ENCODE results near the gene GLI3.

The GLI3 gene

DNA sequence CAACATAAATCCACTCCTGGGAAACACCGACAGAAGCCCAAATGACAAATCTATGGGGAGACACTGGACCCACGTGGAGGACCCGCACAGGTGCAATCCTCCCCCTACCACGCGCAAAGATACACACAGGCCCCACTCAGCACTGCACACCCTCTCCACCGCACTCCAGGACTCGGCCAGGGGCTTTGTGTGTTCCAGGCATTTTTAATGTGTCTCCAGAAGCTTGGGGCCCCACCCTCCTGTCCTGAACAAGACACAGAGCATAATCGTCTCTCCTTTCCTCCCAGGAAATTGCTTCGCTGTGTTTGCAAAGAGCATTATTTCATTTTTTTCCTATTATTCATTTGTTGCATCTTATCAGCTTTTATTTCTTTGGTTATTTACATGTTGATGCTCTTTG is 82.8 kb downstream of the GLI3 start:
- H3K4me1 ChIP-seq (ENCODE audit: insufficient read depth, low read length, poor library complexity, severe bottlenecking), result no peaks in the 10 kb centered on the region
- H3F3A ChIP-seq (ENCODE audit: low read depth), result no peaks in the 10 kb centered on the region
- no peaks in the 10 kb centered on the region for H3K27me3 ChIP-seq (ENCODE audit: insufficient read depth, low read length, poor library complexity, severe bottlenecking)
- no peak overlapping the region for H2AFZ ChIP-seq (ENCODE audit: low read length)
- no peaks in the 10 kb centered on the region for H3K79me2 ChIP-seq (ENCODE audit: insufficient read depth, low read length)
- H3K4me3 ChIP-seq (ENCODE audit: low read length, poor library complexity, severe bottlenecking), result no peak overlapping the region
- TF ChIP-seq, protein P1, sequence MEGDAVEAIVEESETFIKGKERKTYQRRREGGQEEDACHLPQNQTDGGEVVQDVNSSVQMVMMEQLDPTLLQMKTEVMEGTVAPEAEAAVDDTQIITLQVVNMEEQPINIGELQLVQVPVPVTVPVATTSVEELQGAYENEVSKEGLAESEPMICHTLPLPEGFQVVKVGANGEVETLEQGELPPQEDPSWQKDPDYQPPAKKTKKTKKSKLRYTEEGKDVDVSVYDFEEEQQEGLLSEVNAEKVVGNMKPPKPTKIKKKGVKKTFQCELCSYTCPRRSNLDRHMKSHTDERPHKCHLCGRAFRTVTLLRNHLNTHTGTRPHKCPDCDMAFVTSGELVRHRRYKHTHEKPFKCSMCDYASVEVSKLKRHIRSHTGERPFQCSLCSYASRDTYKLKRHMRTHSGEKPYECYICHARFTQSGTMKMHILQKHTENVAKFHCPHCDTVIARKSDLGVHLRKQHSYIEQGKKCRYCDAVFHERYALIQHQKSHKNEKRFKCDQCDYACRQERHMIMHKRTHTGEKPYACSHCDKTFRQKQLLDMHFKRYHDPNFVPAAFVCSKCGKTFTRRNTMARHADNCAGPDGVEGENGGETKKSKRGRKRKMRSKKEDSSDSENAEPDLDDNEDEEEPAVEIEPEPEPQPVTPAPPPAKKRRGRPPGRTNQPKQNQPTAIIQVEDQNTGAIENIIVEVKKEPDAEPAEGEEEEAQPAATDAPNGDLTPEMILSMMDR (conservative IDR thresholded peaks at IDR 0.05; ENCODE audit: low read length), result no peak
- no peak for TF ChIP-seq EZH2phosphoT487 (IDR thresholded peaks at IDR 0.05; ENCODE audit: borderline replicate concordance)
- no peaks in the 10 kb centered on the region for H3K36me3 ChIP-seq (ENCODE audit: insufficient read depth, low read length)
- H4K20me1 ChIP-seq (ENCODE audit: insufficient read depth, low read length, poor library complexity, severe bottlenecking), result no peaks in the 10 kb centered on the region
- no peak overlapping the region for H3K4me2 ChIP-seq (ENCODE audit: low read depth, low read length, poor library complexity, severe bottlenecking)
- no peaks in the 10 kb centered on the region for H3K9me2 ChIP-seq (replicated peaks; ENCODE audit: low read depth, low read length)
- H3K9me3 ChIP-seq (ENCODE audit: insufficient read depth, low read depth, low read length), result no peaks in the 10 kb centered on the region
- H3K9ac ChIP-seq (ENCODE audit: low read depth, low read length, poor library complexity, severe bottlenecking), result no peak overlapping the region

DNA sequence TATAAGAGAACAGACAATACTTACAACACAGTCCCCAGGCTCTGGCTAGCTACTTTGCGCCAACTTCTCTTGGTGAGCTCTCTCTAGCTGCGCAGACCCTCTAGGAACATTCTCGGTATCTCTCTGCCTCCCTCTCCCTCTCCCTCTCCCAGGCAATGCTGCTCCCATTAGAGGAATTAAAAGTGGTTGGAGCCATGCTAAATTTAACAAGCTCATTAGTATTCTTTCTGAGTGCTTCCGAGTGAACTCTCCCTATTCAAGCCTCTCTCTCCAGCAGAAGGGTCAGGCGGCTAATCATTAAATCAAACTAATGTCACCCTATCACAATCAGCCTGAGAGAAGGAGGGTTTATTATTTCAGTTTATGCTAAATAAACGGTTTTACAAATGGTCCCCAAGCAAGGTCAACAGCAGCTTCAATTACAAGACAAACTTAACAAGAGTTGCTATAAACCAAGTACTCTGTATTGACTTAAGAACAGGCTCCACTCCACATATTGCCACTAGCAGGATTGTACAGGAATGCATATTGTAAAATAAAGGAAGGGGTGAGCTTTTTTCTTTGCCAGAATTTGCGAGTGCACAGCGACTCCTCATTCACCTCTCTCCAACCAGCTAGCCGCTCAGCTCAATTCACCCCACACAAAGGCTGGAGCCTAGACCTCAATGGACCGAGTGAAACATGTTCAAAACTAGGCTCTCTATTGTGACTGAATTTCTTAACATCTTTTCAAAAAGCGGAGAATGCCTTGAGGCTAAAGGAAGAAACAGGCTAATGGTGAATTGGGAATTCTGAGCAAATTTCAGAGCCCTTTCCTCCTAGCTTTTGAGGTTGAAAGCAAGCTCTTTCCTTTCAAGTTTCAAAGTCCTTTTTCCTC is 84.4 kb downstream of the GLI3 start:
- Histone ChIP-seq H3K4me2 (ENCODE audit: low read depth, low read length, poor library complexity, severe bottlenecking) (no peak overlapping the region), H3K9me2 (replicated peaks; ENCODE audit: low read depth, low read length) (no peaks in the 10 kb centered on the region), H3K79me2 (ENCODE audit: insufficient read depth, low read length) (no peaks in the 10 kb centered on the region), H3F3A (ENCODE audit: low read depth) (no peaks in the 10 kb centered on the region), H4K20me1 (ENCODE audit: insufficient read depth, low read length, poor library complexity, severe bottlenecking) (no peaks in the 10 kb centered on the region), H3K4me1 (ENCODE audit: insufficient read depth, low read length, poor library complexity, severe bottlenecking) (no peaks in the 10 kb centered on the region), H3K36me3 (ENCODE audit: insufficient read depth, low read length) (no peaks in the 10 kb centered on the region), H3K4me3 (ENCODE audit: low read length, poor library complexity, severe bottlenecking) (no peak overlapping the region), H3K9ac (ENCODE audit: low read depth, low read length, poor library complexity, severe bottlenecking) (no peak overlapping the region), H3K9me3 (ENCODE audit: insufficient read depth, low read depth, low read length) (no peaks in the 10 kb centered on the region), H2AFZ (ENCODE audit: low read length) (no peak overlapping the region), H3K27me3 (ENCODE audit: insufficient read depth, low read length, poor library complexity, severe bottlenecking) (no peaks in the 10 kb centered on the region)
- TF ChIP-seq, protein P1 (conservative IDR thresholded peaks at IDR 0.05; ENCODE audit: low read length), result no peak
- TF ChIP-seq EZH2phosphoT487 (IDR thresholded peaks at IDR 0.05; ENCODE audit: borderline replicate concordance), result no peak

DNA sequence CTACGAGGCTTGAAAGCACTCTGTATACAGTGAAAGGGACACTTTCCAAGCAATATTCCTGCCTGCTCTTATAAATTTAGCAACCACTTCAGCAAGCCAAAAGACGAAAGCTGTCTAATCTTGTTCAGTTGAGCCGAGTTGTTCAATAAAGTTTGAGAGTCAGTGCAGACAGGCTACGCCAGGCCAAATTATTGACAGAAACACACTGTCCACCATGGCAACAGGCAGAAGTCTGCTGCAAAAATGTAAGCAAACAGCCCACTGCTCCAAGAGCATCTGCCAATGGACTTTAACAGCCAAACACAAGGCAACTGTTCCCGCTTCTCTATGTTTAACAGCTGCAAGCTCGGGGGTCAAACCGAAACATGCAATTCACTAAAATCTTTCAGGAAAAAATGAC is 85.7 kb downstream of the GLI3 start:
- no peak overlapping the region for H3K4me2 ChIP-seq (ENCODE audit: low read depth, low read length, poor library complexity, severe bottlenecking)
- H3K9me2 ChIP-seq (replicated peaks; ENCODE audit: low read depth, low read length), result no peaks in the 10 kb centered on the region
- H3K27me3 ChIP-seq (ENCODE audit: insufficient read depth, low read length, poor library complexity, severe bottlenecking), result no peaks in the 10 kb centered on the region
- H2AFZ ChIP-seq (ENCODE audit: low read length), result no peak overlapping the region
- H3K9me3 ChIP-seq (ENCODE audit: insufficient read depth, low read depth, low read length), result no peaks in the 10 kb centered on the region
- H3K36me3 ChIP-seq (ENCODE audit: insufficient read depth, low read length), result no peaks in the 10 kb centered on the region
- no peaks in the 10 kb centered on the region for H3K4me1 ChIP-seq (ENCODE audit: insufficient read depth, low read length, poor library complexity, severe bottlenecking)
- H3K9ac ChIP-seq (ENCODE audit: low read depth, low read length, poor library complexity, severe bottlenecking), result no peak overlapping the region
- no peaks in the 10 kb centered on the region for H3F3A ChIP-seq (ENCODE audit: low read depth)
- TF ChIP-seq EZH2phosphoT487 (IDR thresholded peaks at IDR 0.05; ENCODE audit: borderline replicate concordance), result no peak
- TF ChIP-seq, protein P1 (conservative IDR thresholded peaks at IDR 0.05; ENCODE audit: low read length), result no peak
- no peaks in the 10 kb centered on the region for H3K79me2 ChIP-seq (ENCODE audit: insufficient read depth, low read length)
- no peak overlapping the region for H3K4me3 ChIP-seq (ENCODE audit: low read length, poor library complexity, severe bottlenecking)
- no peaks in the 10 kb centered on the region for H4K20me1 ChIP-seq (ENCODE audit: insufficient read depth, low read length, poor library complexity, severe bottlenecking)

Measured in Loucy (cell line).